AG04450 (cell line): ENCODE data around the gene NAA10. TPM values are rescaled to one million over a fixed set of nuclear protein-coding genes. Genes with fewer than 3 reads are reported as not detected.
A peak's percentile ranks its signal among the peaks of the same experiment; 100 is the strongest.

Source experiments
- CTCF ChIA-PET: fragments of 300-600, 350-600 bp; formaldehyde crosslinking; extraction: SDS; loops from one replicate; lab custom pipeline; 2022; ENCODE audit warnings: antibody characterized with exemption, inconsistent platforms; lab: Charles Lee
- POLR2A ChIA-PET: fragments of 350-600 bp; formaldehyde crosslinking; extraction: SDS; loops from one replicate; lab custom pipeline; 2021; ENCODE audit warnings: antibody characterized with exemption, inconsistent platforms; lab: Yijun Ruan, JAX
- DNase-seq: peaks from one replicate; pipeline ENCODE4 v3.0.0-alpha.2; 2011; ENCODE audit warnings: low read depth, low spot score
- H3K27ac ChIP-seq: one replicate; pipeline ENCODE4 v1.5.1; 2012; ENCODE audit warnings: low read depth, low read length, control low read depth
- H3K27me3 ChIP-seq: one replicate; pipeline ENCODE4 v1.6.0; 2012; ENCODE audit warnings: low read length; ENCODE audit not compliant: control insufficient read depth, insufficient read depth
- H3K4me3 ChIP-seq: 2 replicates; pipeline ENCODE4 v1.5.1; 2011; ENCODE audit warnings: mild to moderate bottlenecking, low read depth, low read length, control low read depth
- H3K9me3 ChIP-seq: 2 replicates; pipeline ENCODE4 v1.5.1; 2012; ENCODE audit warnings: low read length; ENCODE audit not compliant: control insufficient read depth, insufficient read depth
- CTCF ChIP-seq: IDR thresholded peaks from 2 replicates; pipeline ENCODE4 v1.5.1; 2011; ENCODE audit warnings: low read depth, low read length, control low read depth, inconsistent platforms
- polyA plus RNA-seq: library from polyadenylated mRNA; depleted of rRNA; stranded (reverse); fragments of >200 nt; gene quantifications from 2 replicates; pipeline ENCODE4 v1.2.3, GENCODE V29; 2011

The NAA10 gene
- polyA plus RNA-seq, 1 experiment = 42.9 TPM

DNA sequence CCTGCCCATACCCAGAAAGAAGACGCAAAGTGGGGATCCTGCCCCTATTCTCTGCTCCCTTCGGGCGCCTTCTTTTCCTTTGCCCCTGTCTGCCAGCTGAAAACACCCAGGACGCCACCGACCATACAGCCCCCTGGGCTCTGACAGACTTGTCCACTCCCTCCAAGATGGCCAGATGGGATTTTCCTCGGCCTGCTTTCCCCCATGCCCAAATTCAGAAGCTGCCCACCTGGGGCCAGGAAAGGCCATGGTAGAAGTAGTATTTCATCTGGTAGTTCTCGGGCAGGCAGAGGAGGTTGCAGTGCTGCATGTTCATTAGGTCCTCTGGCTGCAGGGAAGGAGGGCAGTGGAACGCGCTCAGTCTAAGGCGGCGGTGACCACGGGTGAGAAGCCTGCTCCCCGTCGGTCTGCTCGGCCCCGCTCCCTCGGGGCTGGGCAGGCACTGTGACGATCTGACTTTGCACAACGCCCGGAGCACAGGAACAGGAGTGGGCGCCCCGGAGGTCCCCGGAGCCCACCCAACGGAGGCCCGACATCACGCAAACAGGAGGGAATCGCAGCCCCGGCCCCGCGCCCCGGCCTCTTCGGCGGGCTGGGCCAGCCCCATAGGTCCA is 582 bp downstream of the NAA10 start:
- Histone ChIP-seq H3K27ac (no peak overlapping the region), H3K9me3 (no peaks in the 10 kb centered on the region), H3K4me3 (peak overlapping the region; percentile 74), H3K27me3 (no peaks in the 10 kb centered on the region)
- DNase-seq = no peak
- TF ChIP-seq CTCF = no peak
- CTCF ChIA-PET = interaction anchor here (1.6 to 4.0 kb wide), 3 partner anchors 11 to 170 kb away, joined by 3 to 29 read pairs (median 6); partner anchors contain the start of gene PLXNB3
- POLR2A ChIA-PET = interaction anchor here (1.2 kb wide), 1 partner anchor 140 kb away, joined by 6 read pairs; the partner anchor contains the start of genes IDH3G and SSR4

GRCh38 chrX:153933748-153934147 is 1.1 kb downstream of the NAA10 start:
- Histone ChIP-seq H3K27me3 (no peaks in the 10 kb centered on the region), H3K9me3 (no peaks in the 10 kb centered on the region), H3K27ac (no peak overlapping the region), H3K4me3 (peak overlapping the region; percentile 74)
- ChIA-PET POLR2A (no interaction called here), CTCF (interaction anchor here (1.6 to 4.0 kb wide), 3 partner anchors 11 to 169 kb away, joined by 3 to 29 read pairs (median 6); partner anchors contain the start of gene PLXNB3)
- DNase-seq = no peak
- no peak for TF ChIP-seq CTCF

- H3K9me3 ChIP-seq = no peaks in the 10 kb centered on the region
- DNase-seq = no peak
- no peak for TF ChIP-seq CTCF
- H3K4me3 ChIP-seq = no peak overlapping the region
- no peaks in the 10 kb centered on the region for H3K27me3 ChIP-seq
- POLR2A ChIA-PET = no interaction called here
- CTCF ChIA-PET = interaction anchor here (1.6 to 2.9 kb wide), 3 partner anchors 9 to 168 kb away, joined by 3 to 9 read pairs (median 6); partner anchors contain the start of gene PLXNB3
- H3K27ac ChIP-seq = no peak overlapping the region
These were observed 2.5 kb downstream of the NAA10 start for GRCh38 chrX:153932220-153932915.

GRCh38 chrX:153931748-153932147 is 3.1 kb downstream of the NAA10 start:
- POLR2A ChIA-PET = no interaction called here
- Histone ChIP-seq H3K27ac (no peak overlapping the region), H3K4me3 (no peak overlapping the region), H3K9me3 (no peaks in the 10 kb centered on the region), H3K27me3 (no peaks in the 10 kb centered on the region)
- no peak for TF ChIP-seq CTCF
- no peak for DNase-seq
- CTCF ChIA-PET = interaction anchor here (0.7 to 2.9 kb wide), 2 partner anchors 15 to 17 kb away, joined by 3 to 9 read pairs; no protein-coding TSS in a partner anchor

- ChIA-PET POLR2A (no interaction called here), CTCF (interaction anchor here (0.7 to 2.9 kb wide), 2 partner anchors 16 to 18 kb away, joined by 3 to 9 read pairs; no protein-coding TSS in a partner anchor)
- no peak for DNase-seq
- no peaks in the 10 kb centered on the region for H3K9me3 ChIP-seq
- H3K4me3 ChIP-seq = no peak overlapping the region
- TF ChIP-seq CTCF = no peak
- H3K27ac ChIP-seq = no peak overlapping the region
- H3K27me3 ChIP-seq = no peaks in the 10 kb centered on the region
These were observed 3.7 kb downstream of the NAA10 start for GRCh38 chrX:153931151-153931550.
